HepG2 (cell line): Measurements from ENCODE around the gene CSMD2. TPM values are rescaled to one million over a fixed set of nuclear protein-coding genes. Genes with fewer than 3 reads are reported as not detected.

Source experiments
- ATAC-seq: fragments of 200-7000 bp; cut with Tn5 transposase; 3 replicates; pipeline ENCODE4 v1.9.1; 2020; ENCODE audit warnings: mild to moderate bottlenecking, moderate library complexity
- BruUV-seq: library from RNA; stranded (reverse); fragments of 400-500 nt; replicated peaks from 2 replicates; lab custom pipeline; 2021; lab: Mats Ljungman, UMichigan
- CTCF ChIA-PET: fragments of 300-600 bp; formaldehyde crosslinking; extraction: SDS; loops from one replicate; lab custom pipeline; 2021; ENCODE audit warnings: low total read pairs, inconsistent platforms, low intra/inter-chr PET ratio; lab: Yijun Ruan, JAX
- POLR2A ChIA-PET: fragments of 350-600 bp; sonication (Branson Sonifier 250); formaldehyde crosslinking; loops from one replicate; lab custom pipeline; 2020; ENCODE audit warnings: antibody characterized with exemption, inconsistent platforms; lab: Yijun Ruan, JAX
- DNase-seq: peaks from one replicate; pipeline ENCODE4 v3.0.0-alpha.2; 2015; ENCODE audit warnings: low spot score
- FAIRE-seq: peaks from 3 replicates; lab custom pipeline; 2011; peaks lifted over from hg19 to GRCh38; lab: Jason Lieb, UNC
- H2AFZ ChIP-seq: one replicate; pipeline ENCODE4 v1.6.1; 2011; ENCODE audit warnings: low read length, inconsistent platforms
- H3K27ac ChIP-seq: fragments of 300-600 bp; 3 replicates; pipeline ENCODE4 v1.8.0; 2011; ENCODE audit warnings: mixed run types, mild to moderate bottlenecking, mixed read lengths, low read length, inconsistent platforms; ENCODE audit not compliant: insufficient read depth; ENCODE audit errors: extremely low read length
- H3K27me3 ChIP-seq, 2 experiments: fragments of 200-600 bp in 1 of 2; 2 replicates in 1 of 2; 3 replicates in 1 of 2; pipeline versions ENCODE4 v1.6.0 to v1.8.0; 2011; ENCODE audit warnings: low read length in 2 of 2, mild to moderate bottlenecking in 2 of 2, moderate library complexity in 2 of 2, inconsistent platforms in 1 of 2; ENCODE audit not compliant: insufficient read depth in 2 of 2, control insufficient read depth in 1 of 2
- H3K36me3 ChIP-seq, 2 experiments: fragments of 200-600 bp in 1 of 2; replicated peaks in 1 of 2; 2 replicates in 1 of 2; 3 replicates in 1 of 2; pipeline versions ENCODE4 v1.5.1 to v1.8.0; 2011; ENCODE audit warnings: low read length in 2 of 2, inconsistent platforms in 1 of 2; ENCODE audit not compliant: insufficient read depth in 2 of 2, control insufficient read depth in 1 of 2
- H3K4me1 ChIP-seq: 2 replicates; pipeline ENCODE4 v1.5.1; 2012; ENCODE audit warnings: low read length, inconsistent platforms; ENCODE audit not compliant: insufficient read depth
- H3K4me2 ChIP-seq: 2 replicates; pipeline ENCODE4 v1.6.0; 2011; ENCODE audit warnings: low read depth, low read length, inconsistent platforms
- H3K4me3 ChIP-seq, 3 experiments: fragments of 200-600 bp in 1 of 3; sonication (generic), shearing (Covaris generic) in 1 of 3; replicated peaks in 1 of 3; 2 replicates each; pipeline ENCODE4 v1.5.1; 2011 to 2016; ENCODE audit warnings: low read length in 3 of 3, inconsistent platforms in 2 of 3, low read depth in 2 of 3, mild to moderate bottlenecking in 2 of 3, control low read depth in 1 of 3, mixed read lengths in 1 of 3; ENCODE audit not compliant: insufficient read depth in 1 of 3
- H3K79me2 ChIP-seq: one replicate; pipeline ENCODE4 v1.6.1; 2011; ENCODE audit warnings: low read length, inconsistent platforms; ENCODE audit not compliant: insufficient read depth
- H3K9ac ChIP-seq: 2 replicates; pipeline ENCODE4 v1.6.0; 2011; ENCODE audit warnings: mild to moderate bottlenecking, low read depth, low read length, inconsistent platforms; ENCODE audit not compliant: insufficient read depth
- H3K9me3 ChIP-seq: 2 replicates; pipeline ENCODE4 v1.5.1; 2012; ENCODE audit warnings: mild to moderate bottlenecking, low read length
- H4K20me1 ChIP-seq: 2 replicates; pipeline ENCODE4 v1.6.0; 2011; ENCODE audit warnings: inconsistent platforms, mild to moderate bottlenecking, low read length, moderate library complexity; ENCODE audit not compliant: insufficient read depth
- ATF2 ChIP-seq: sonication (generic); formaldehyde crosslinking; IDR thresholded peaks from 2 replicates; pipeline ENCODE4 v1.4.0; 2020; ENCODE audit warnings: missing genetic modification reagents
- CAMTA2 ChIP-seq: sonication (generic); formaldehyde crosslinking; IDR thresholded peaks from 2 replicates; pipeline ENCODE4 v1.4.0; 2020; ENCODE audit warnings: mild to moderate bottlenecking, missing genetic modification reagents, borderline replicate concordance
- CENPBD1 ChIP-seq: sonication (generic); formaldehyde crosslinking; IDR thresholded peaks from 2 replicates; pipeline ENCODE4 v1.8.0; 2022; ENCODE audit warnings: missing genetic modification reagents, low read depth, mild to moderate bottlenecking, borderline replicate concordance
- JUNB ChIP-seq: sonication (generic); formaldehyde crosslinking; IDR thresholded peaks from 2 replicates; pipeline ENCODE4 v1.8.0; 2022; ENCODE audit warnings: missing genetic modification reagents, mild to moderate bottlenecking, borderline replicate concordance
- KLF6 ChIP-seq: IDR thresholded peaks from 2 replicates; pipeline ENCODE4 v1.8.0; 2016; ENCODE audit warnings: missing biosample characterization, missing genetic modification reagents
- MLLT10 ChIP-seq: sonication (generic); formaldehyde crosslinking; IDR thresholded peaks from 2 replicates; pipeline ENCODE4 v1.4.0; 2020; ENCODE audit warnings: missing genetic modification reagents
- PATZ1 ChIP-seq: sonication (generic); formaldehyde crosslinking; IDR thresholded peaks from 2 replicates; pipeline ENCODE4 v1.4.0; 2020; ENCODE audit warnings: missing genetic modification reagents
- SCMH1 ChIP-seq: sonication (generic); formaldehyde crosslinking; IDR thresholded peaks from 2 replicates; pipeline ENCODE4 v1.9.0; 2021; ENCODE audit warnings: missing genetic modification reagents, mild to moderate bottlenecking, borderline replicate concordance
- ZNF235 ChIP-seq: sonication (generic); formaldehyde crosslinking; IDR thresholded peaks from 2 replicates; pipeline ENCODE4 v1.8.1; 2023; ENCODE audit warnings: mild to moderate bottlenecking, missing genetic modification reagents, borderline replicate concordance
- ZNF264 ChIP-seq: sonication (generic); formaldehyde crosslinking; IDR thresholded peaks from 2 replicates; pipeline ENCODE4 v1.4.0; 2020; ENCODE audit warnings: missing genetic modification reagents
- ZNF451 ChIP-seq: sonication (generic); formaldehyde crosslinking; IDR thresholded peaks from 2 replicates; pipeline ENCODE4 v1.5.0; 2020; ENCODE audit warnings: mild to moderate bottlenecking, missing genetic modification reagents
- ZNF484 ChIP-seq: sonication (generic); formaldehyde crosslinking; IDR thresholded peaks from 2 replicates; pipeline ENCODE4 v1.5.1; 2020; ENCODE audit warnings: mild to moderate bottlenecking, low read depth, missing genetic modification reagents, borderline replicate concordance
- WGBS: methylation state at CpG from one replicate; pipeline ENCODE4 v1.1.6; 2017; ENCODE audit warnings: low lambda C conversion rate; 5-methylcytosine and 5-hydroxymethylcytosine counted together
- in situ Hi-C: cut with HindIII; loops from 2 replicates; pipeline ENCODE4 v1.10.0; 2017; ENCODE audit warnings: low pct_unique_long_range_greater_than_20kb; ENCODE audit not compliant: extremely low pct_ligation_motif_present
- intact Hi-C: fragments of 100-400 bp; cut with micrococcal nuclease; formaldehyde crosslinking; loops from one replicate; pipeline ENCODE4 v1.10.0; 2022; ENCODE audit not compliant: unreplicated experiment
- polyA plus RNA-seq, 8 experiments: library from polyadenylated mRNA; depleted of rRNA in 3 of 8; stranded (reverse) in 7 of 8; unstranded in 1 of 8; fragments of >200 nt; fragmentation: Illumina TruSeq in 4 of 8; extraction: Trizol in 4 of 8; gene quantifications; 2 replicates each; pipeline versions ENCODE4 v1.2.1 to v1.2.3, GENCODE V29; 2011 to 2016; ENCODE audit warnings: low read depth in 4 of 8, missing spikeins in 1 of 8, mixed read lengths in 1 of 8; ENCODE audit not compliant: insufficient read depth in 1 of 8
- total RNA-seq, 5 experiments: library from RNA; depleted of rRNA; stranded (reverse); fragments of >200 nt; fragmentation: Illumina TruSeq; extraction: Trizol; gene quantifications; 2 replicates each; pipeline ENCODE4 v1.2.3, GENCODE V29; 2016; ENCODE audit warnings: low read depth in 1 of 5
- TF ChIP-seq, protein P1 (sequence below): sonication (generic); formaldehyde crosslinking; IDR thresholded peaks from 2 replicates; pipeline ENCODE4 v1.4.0; 2020; ENCODE audit warnings: missing genetic modification reagents, mild to moderate bottlenecking, borderline replicate concordance
- TF ChIP-seq, protein P2 (sequence below): sonication (generic); formaldehyde crosslinking; conservative IDR thresholded peaks from 2 replicates; pipeline ENCODE4 v1.4.0; 2020; ENCODE audit warnings: missing genetic modification reagents

CSMD2 gene
- total and polyA plus RNA-seq, 2 of the 13 experiments (the other 11 are each of a cell fraction or from before 2014, with no cell fraction given), result not detected

DNA sequence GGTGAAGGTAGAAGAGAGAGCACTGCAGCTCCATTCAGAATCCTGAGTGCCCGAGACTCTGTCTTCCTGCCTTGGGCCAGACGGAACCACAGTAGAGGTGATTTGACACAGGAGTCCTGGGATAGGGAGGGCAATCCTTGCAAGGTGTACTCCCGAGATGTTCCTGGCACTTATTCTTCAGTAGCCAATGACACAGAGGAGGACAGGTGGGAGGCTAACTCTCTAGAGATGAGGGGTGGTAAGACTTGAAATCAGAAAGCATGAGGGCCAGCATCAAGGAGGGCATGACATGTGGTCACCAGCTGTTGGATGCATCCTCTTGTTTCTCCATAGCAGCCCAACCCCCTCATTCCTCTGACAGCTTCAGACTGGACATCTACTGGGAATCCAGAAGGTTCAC is 56.3 kb downstream of the CSMD2 start:
- H3K27ac ChIP-seq, result no peak overlapping the region
- in situ Hi-C loops, result no loop called here
- H3K79me2 ChIP-seq, result no peaks in the 10 kb centered on the region
- FAIRE-seq (no peak), ATAC-seq (no peak), DNase-seq (no peak)
- BruUV-seq, result no TSS peak
- H3K36me3 ChIP-seq, result no peaks in the 10 kb centered on the region
- H4K20me1 ChIP-seq, result no peaks in the 10 kb centered on the region
- no peak overlapping the region for H3K4me2 ChIP-seq
- H3K4me1 ChIP-seq, result no peaks in the 10 kb centered on the region
- WGBS, result 5% methylated on average over 3 of the region's 3 CpGs
- H3K4me3 ChIP-seq, result no peak overlapping the region
- intact Hi-C loops, result no loop called here
- H3K9ac ChIP-seq, result no peak overlapping the region
- no peaks in the 10 kb centered on the region; the same call in 1 of the 2 replicates for H3K9me3 ChIP-seq
- POLR2A ChIA-PET, result no interaction called here
- no peak overlapping the region for H2AFZ ChIP-seq
- no peaks in the 10 kb centered on the region; a peak in 1 of 5 replicates for H3K27me3 ChIP-seq
- TF ChIP-seq ZNF235 (CRISPR knock-in tag) (no peak), CENPBD1 (CRISPR knock-in tag) (no peak), ZNF451 (CRISPR knock-in tag) (no peak), JUNB (CRISPR knock-in tag) (no peak), MLLT10 (CRISPR knock-in tag) (no peak), ATF2 (CRISPR knock-in tag) (no peak), SCMH1 (CRISPR knock-in tag) (no peak), KLF6 (CRISPR knock-in tag) (no peak), CAMTA2 (CRISPR knock-in tag) (no peak), ZNF484 (CRISPR knock-in tag) (no peak), ZNF264 (no peak), PATZ1 (CRISPR knock-in tag) (no peak)
- TF ChIP-seq, protein P1, sequence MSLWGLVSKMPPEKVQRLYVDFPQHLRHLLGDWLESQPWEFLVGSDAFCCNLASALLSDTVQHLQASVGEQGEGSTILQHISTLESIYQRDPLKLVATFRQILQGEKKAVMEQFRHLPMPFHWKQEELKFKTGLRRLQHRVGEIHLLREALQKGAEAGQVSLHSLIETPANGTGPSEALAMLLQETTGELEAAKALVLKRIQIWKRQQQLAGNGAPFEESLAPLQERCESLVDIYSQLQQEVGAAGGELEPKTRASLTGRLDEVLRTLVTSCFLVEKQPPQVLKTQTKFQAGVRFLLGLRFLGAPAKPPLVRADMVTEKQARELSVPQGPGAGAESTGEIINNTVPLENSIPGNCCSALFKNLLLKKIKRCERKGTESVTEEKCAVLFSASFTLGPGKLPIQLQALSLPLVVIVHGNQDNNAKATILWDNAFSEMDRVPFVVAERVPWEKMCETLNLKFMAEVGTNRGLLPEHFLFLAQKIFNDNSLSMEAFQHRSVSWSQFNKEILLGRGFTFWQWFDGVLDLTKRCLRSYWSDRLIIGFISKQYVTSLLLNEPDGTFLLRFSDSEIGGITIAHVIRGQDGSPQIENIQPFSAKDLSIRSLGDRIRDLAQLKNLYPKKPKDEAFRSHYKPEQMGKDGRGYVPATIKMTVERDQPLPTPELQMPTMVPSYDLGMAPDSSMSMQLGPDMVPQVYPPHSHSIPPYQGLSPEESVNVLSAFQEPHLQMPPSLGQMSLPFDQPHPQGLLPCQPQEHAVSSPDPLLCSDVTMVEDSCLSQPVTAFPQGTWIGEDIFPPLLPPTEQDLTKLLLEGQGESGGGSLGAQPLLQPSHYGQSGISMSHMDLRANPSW (CRISPR knock-in tag), result no peak
- TF ChIP-seq, protein P2, sequence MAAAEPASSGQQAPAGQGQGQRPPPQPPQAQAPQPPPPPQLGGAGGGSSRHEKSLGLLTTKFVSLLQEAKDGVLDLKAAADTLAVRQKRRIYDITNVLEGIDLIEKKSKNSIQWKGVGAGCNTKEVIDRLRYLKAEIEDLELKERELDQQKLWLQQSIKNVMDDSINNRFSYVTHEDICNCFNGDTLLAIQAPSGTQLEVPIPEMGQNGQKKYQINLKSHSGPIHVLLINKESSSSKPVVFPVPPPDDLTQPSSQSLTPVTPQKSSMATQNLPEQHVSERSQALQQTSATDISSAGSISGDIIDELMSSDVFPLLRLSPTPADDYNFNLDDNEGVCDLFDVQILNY (CRISPR knock-in tag), result no peak
- CTCF ChIA-PET, result no interaction called here
